ENCODE results near the gene ETNK1.
"Not testable (repeated sequence)": the region's sequence is repeated elsewhere in the genome, so short reads cannot be mapped to it uniquely, and the experiment has no call there.

ETNK1 gene, protein sequence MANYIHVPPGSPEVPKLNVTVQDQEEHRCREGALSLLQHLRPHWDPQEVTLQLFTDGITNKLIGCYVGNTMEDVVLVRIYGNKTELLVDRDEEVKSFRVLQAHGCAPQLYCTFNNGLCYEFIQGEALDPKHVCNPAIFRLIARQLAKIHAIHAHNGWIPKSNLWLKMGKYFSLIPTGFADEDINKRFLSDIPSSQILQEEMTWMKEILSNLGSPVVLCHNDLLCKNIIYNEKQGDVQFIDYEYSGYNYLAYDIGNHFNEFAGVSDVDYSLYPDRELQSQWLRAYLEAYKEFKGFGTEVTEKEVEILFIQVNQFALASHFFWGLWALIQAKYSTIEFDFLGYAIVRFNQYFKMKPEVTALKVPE

GRCh38 chr12:22624870-22625761 is at the start of gene ETNK1:
Gene ETNK1, plus strand, starts transcription at chr12:22625171. Its CDS starts 260 bp downstream, at chr12:22625431.
- DNase-seq (ENCODE audit: low spot score), result peak; percentile 95
- FAIRE-seq, result peak; percentile 84

DNA sequence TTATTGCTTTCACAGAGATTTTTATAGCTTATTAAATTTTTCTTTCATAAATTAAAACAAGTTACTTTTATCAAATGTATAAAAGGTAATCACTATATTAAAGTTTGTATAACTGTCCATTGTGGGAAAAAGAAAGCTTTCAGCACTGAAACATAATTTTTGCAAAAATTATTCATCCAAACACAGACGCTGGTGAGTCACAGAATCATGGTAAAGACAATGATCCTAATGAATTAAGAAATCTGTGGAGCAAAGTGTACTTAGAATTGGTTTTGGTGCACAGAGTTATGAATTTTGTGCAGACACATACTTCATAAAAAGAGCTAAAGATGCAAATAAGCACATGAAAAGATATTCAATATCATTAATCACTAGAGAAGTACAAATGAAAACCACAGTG is 48.9 kb upstream of the ETNK1 start:
- no peak for DNase-seq (ENCODE audit: low spot score)
- FAIRE-seq, result no peak

GRCh38 chr12:22576473-22576872 is 48.5 kb upstream of the ETNK1 start:
- FAIRE-seq, result no peak
- DNase-seq (ENCODE audit: low spot score), result no peak

GRCh38 chr12:22577667-22578066 is 47.3 kb upstream of the ETNK1 start:
- DNase-seq (ENCODE audit: low spot score) (no peak), FAIRE-seq (no peak)

DNA sequence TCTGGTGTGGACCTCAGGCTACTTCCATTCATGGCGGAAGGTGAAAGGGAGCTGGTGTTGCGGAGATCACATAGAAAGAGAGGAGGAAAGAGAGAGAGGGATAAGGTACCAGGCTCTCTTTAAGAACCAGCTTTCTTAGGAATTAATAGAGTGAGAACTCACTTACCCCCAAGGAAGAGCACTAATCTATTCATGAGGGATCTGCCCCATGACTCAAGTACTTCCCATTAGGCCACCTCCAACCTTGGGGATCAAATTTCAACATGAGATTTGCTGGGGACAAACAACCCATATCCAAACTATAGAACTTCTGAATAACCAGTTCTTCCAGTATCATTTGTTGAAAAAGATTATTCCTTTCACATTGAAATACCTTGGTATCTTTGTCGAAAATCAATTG is 46.6 kb upstream of the ETNK1 start:
- DNase-seq (ENCODE audit: low spot score) (no peak), FAIRE-seq (no peak)

- FAIRE-seq (no peak), DNase-seq (ENCODE audit: low spot score) (no peak)
Observed at GRCh38 chr12:22588817-22589216, 36.2 kb upstream of the ETNK1 start.

DNA sequence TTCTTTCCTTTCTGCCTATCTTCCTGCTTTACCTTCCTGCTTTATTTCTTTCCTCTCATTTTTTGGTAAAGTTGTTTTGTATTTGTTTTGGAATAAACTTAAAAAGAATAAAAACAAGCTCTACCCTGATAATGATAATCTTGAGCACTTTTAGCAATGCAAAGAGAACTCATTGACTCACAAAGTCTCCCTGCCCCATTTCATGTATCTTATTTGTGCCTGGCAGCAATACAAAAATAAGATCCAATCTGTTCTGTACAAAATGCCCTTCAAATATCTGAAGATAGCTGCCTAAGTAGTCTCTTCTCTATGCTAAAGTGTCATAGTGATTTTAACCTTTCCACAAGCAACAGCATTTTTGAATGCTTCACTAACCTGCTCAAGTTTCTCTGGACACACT is 31.1 kb upstream of the ETNK1 start:
- FAIRE-seq, result no peak

DNA sequence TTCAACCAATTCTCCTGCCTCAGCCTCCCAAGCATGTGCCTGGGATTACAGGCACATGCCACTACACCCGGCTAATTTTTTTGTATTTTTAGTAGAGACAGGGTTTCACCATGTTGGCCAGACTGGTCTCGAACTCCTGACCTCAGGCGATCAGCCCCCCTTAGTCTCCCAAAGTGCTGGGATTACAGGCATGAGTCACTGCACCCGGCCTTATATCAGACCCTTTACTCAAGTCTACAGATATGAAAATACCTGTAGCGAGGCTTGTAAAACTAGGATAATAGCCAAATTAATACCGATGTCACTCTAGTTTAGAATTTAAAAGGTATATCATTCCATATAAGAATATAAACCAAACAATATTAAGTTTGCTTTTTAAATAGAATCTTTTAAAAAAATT is 27.4 kb upstream of the ETNK1 start:
- DNase-seq (ENCODE audit: low spot score), result not testable (repeated sequence)

More for the DNA sequence above, 31.1 kb upstream of the ETNK1 start:
- no peak for DNase-seq (ENCODE audit: low spot score)

DNA sequence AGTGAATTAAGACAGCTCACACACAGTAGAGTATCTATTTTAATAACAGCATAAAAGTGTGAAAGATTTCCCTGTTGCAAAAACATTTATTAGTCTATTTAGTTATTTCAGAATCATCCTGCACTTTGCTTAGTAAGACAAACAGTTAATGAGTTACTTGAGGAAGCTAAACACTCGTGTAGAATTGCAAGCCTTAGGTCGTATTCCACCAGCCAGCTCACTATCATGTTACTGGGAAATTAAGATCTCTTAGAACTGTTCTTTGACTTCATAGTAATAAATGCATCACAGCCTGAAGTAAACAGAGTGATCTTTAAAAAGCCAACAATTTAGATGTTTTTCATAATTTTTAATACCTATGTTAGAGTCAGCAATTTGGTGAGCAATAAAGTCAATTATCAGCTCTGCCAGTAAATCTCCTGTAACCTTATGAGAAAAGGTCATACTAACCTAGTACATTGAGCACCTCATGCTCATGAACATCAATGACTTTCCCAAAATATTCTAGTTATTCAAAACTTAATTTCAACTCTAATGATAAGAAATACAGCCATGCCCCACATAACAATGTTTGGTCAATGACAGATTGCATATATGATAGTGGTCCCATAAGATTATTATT is 26.7 kb upstream of the ETNK1 start:
- DNase-seq (ENCODE audit: low spot score), result no peak
- FAIRE-seq, result no peak

More for the DNA sequence above, 27.4 kb upstream of the ETNK1 start:
- not testable (repeated sequence) for FAIRE-seq

- no peak for FAIRE-seq
- DNase-seq (ENCODE audit: low spot score), result no peak
Observed at GRCh38 chr12:22598763-22599161, 26.2 kb upstream of the ETNK1 start.

DNA sequence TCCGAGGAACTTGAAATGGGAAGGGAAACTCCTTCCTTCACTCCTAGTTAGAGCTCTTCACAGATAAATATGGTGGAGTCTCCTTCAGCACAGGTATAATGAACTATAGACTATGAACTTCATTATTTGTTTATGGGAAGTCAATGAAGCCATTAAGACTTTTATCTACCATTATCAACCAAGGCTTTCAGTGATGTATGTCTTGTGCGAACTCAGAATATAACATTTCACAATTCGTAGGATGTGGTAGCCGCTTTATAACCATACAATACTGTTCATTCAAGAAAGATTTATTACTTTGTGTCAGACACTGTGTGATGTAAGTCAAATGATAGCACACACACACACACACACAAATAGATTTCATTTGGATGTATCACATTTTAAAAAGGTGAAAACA is 24.8 kb upstream of the ETNK1 start:
- no peak for FAIRE-seq

GRCh38 chr12:22609501-22609900 is 15.5 kb upstream of the ETNK1 start:
- no peak for FAIRE-seq
- DNase-seq (ENCODE audit: low spot score), result no peak

More for the DNA sequence above, 24.8 kb upstream of the ETNK1 start:
- no peak for DNase-seq (ENCODE audit: low spot score)

GRCh38 chr12:22610131-22610530 is 14.8 kb upstream of the ETNK1 start:
- FAIRE-seq (no peak), DNase-seq (ENCODE audit: low spot score) (no peak)

DNA sequence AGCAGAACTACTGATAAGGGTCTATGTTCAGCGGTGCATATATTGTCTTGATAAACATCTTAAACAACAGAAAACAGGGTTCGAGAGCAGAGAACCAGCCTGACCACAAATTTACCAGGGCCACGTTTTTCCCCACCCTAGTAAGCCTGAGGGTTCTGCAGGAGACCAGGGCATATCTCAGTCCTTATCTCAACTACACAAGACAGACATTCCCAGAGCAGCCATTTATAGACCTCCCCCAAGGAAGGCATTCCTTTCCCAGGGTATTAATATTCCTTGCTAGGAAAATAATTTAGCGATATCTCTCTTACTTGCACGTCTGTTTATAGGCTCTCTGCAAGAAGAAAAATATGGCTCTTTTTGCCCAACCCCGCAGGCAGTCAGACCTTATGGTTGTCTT is 12.1 kb upstream of the ETNK1 start:
- not testable (repeated sequence) for DNase-seq (ENCODE audit: low spot score); FAIRE-seq

GRCh38 chr12:22615963-22616501 is 8.9 kb upstream of the ETNK1 start:
- FAIRE-seq, result no peak
- DNase-seq (ENCODE audit: low spot score), result no peak

DNA sequence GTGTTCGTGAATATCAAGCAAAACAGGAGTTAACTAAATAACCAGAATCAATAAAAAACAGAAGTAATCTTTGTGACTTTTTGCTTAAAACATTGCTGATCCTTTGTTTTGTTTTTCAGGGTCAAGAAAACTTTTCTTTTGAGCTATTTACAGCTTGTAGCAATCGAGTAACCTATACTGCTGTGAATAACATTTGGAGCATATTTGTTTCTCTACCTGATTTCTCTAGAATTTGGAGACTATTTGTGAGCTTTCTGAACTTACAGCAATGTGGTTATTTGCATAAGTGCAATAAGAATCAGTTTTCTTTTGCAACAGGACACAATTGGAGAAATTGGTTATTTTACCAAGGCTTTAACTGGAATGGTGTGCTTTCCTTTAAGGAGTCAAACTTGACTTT is 7.3 kb upstream of the ETNK1 start:
- DNase-seq (ENCODE audit: low spot score), result no peak

GRCh38 chr12:22624548-22624869 is 462 bp upstream of the ETNK1 start:
- no peak for DNase-seq (ENCODE audit: low spot score)
- no peak for FAIRE-seq

More for the DNA sequence above, 7.3 kb upstream of the ETNK1 start:
- FAIRE-seq, result no peak

- peak; percentile 18 for DNase-seq (ENCODE audit: low spot score)
- no peak for FAIRE-seq
Observed at GRCh38 chr12:22625762-22626294, 857 bp downstream of the ETNK1 start.

GRCh38 chr12:22626406-22626805 is 1.4 kb downstream of the ETNK1 start:
- no peak for DNase-seq (ENCODE audit: low spot score)
- FAIRE-seq, result no peak

GRCh38 chr12:22627371-22627770 is 2.4 kb downstream of the ETNK1 start:
- no peak for FAIRE-seq
- no peak for DNase-seq (ENCODE audit: low spot score)

- no peak for FAIRE-seq
- DNase-seq (ENCODE audit: low spot score), result no peak
Observed at GRCh38 chr12:22628228-22628627, 3.3 kb downstream of the ETNK1 start.

All from urothelium cell line (cell line).